T-cell (primary cell): Measurements from ENCODE around the gene UBE2K. TPM values are rescaled to one million over a fixed set of nuclear protein-coding genes. Genes with fewer than 3 reads are reported as not detected.
"Not testable (repeated sequence)": the region's sequence is repeated elsewhere in the genome, so short reads cannot be mapped to it uniquely, and the experiment has no call there.

ENCODE experiments used
- ATAC-seq, 4 experiments: fragments of 200-7000 bp in 3 of 4; fragments of 150-1000 bp in 1 of 4; cut with Tn5 transposase; replicated peaks in 1 of 4; 1 replicate in 3 of 4; 2 replicates in 1 of 4; pipeline ENCODE4 v1.10.0; 2021; ENCODE audit warnings: moderate library complexity in 3 of 4, mild to moderate bottlenecking in 2 of 4, moderate number of reproducible peaks in 1 of 4
- CTCF ChIA-PET, 2 donors: fragments of 300-600 bp; sonication (Branson Sonifier 250); formaldehyde crosslinking; loops; one replicate each; lab custom pipeline; 2022; ENCODE audit warnings: antibody characterized with exemption in 2 of 2; lab: Charles Lee
- POLR2A ChIA-PET, 2 donors: fragments of 300-600 bp; sonication (Branson Sonifier 250); formaldehyde crosslinking; loops; one replicate each; lab custom pipeline; 2022; ENCODE audit warnings: antibody characterized with exemption in 2 of 2; lab: Charles Lee
- DNase-seq, 35 experiments: peaks; one replicate each; pipeline versions ENCODE4 v3.0.0 to v3.0.0-alpha.2; 2013 to 2023
- H3K27ac ChIP-seq: one replicate; pipeline ENCODE4 v1.5.1; 2013; ENCODE audit warnings: low read length
- H3K27me3 ChIP-seq, 2 experiments: replicated peaks in 1 of 2; 1 replicate in 1 of 2; 2 replicates in 1 of 2; pipeline versions ENCODE4 v1.6.1 to v1.7.0; 2013; ENCODE audit warnings: low read length in 1 of 2, mixed read lengths in 1 of 2; ENCODE audit not compliant: control insufficient read depth in 2 of 2, insufficient read depth in 2 of 2; ENCODE audit errors: extremely low read depth in 1 of 2
- H3K36me3 ChIP-seq, 2 donors: 1 replicate in 1 of 2; 2 replicates in 1 of 2; pipeline versions ENCODE4 v1.6.1 to v1.7.0; 2013; ENCODE audit warnings: low read length in 1 of 2; ENCODE audit not compliant: control insufficient read depth in 2 of 2, insufficient read depth in 1 of 2; ENCODE audit errors: extremely low read depth in 1 of 2
- H3K4me1 ChIP-seq, 2 experiments: 1 replicate in 1 of 2; 2 replicates in 1 of 2; pipeline versions ENCODE4 v1.6.1 to v1.7.0; 2013; ENCODE audit warnings: low read length in 2 of 2, mixed read lengths in 1 of 2; ENCODE audit not compliant: insufficient read depth in 2 of 2, control insufficient read depth in 1 of 2; ENCODE audit errors: extremely low read depth in 1 of 2
- H3K4me3 ChIP-seq, 2 donors: 1 replicate in 1 of 2; 2 replicates in 1 of 2; pipeline versions ENCODE4 v1.5.1 to v1.7.0; 2013; ENCODE audit warnings: mild to moderate bottlenecking in 2 of 2, low read length in 1 of 2, moderate library complexity in 1 of 2; ENCODE audit not compliant: control insufficient read depth in 1 of 2; ENCODE audit errors: extremely low read depth in 1 of 2
- H3K9me3 ChIP-seq: 2 replicates; pipeline ENCODE4 v1.7.0; 2013
- H3K27ac Mint-ChIP-seq, 2 donors: one replicate each; pipeline ENCODE4 v1.8.0; 2020 to 2021; ENCODE audit warnings: mild to moderate bottlenecking in 2 of 2, mixed read lengths in 2 of 2
- H3K27me3 Mint-ChIP-seq, 2 donors: one replicate each; pipeline ENCODE4 v1.8.0; 2021 to 2022; ENCODE audit warnings: mixed read lengths in 2 of 2
- H3K36me3 Mint-ChIP-seq: one replicate; pipeline ENCODE4 v1.8.0; 2021; ENCODE audit warnings: mixed read lengths
- H3K4me1 Mint-ChIP-seq, 3 donors: one replicate each; pipeline ENCODE4 v1.8.0; 2020 to 2022; ENCODE audit warnings: mixed read lengths in 3 of 3, mild to moderate bottlenecking in 1 of 3
- H3K4me3 Mint-ChIP-seq, 3 donors: one replicate each; pipeline ENCODE4 v1.8.0; 2020 to 2022; ENCODE audit warnings: mild to moderate bottlenecking in 3 of 3, mixed read lengths in 3 of 3, moderate library complexity in 3 of 3
- H3K9me3 Mint-ChIP-seq, 3 donors: one replicate each; pipeline ENCODE4 v1.8.0; 2020 to 2022; ENCODE audit warnings: mixed read lengths in 3 of 3
- WGBS: methylation state at CpG from one replicate; pipeline ENCODE4 v1.1.5; 2013; ENCODE audit warnings: missing lambda C conversion rate; ENCODE audit not compliant: insufficient coverage; 5-methylcytosine and 5-hydroxymethylcytosine counted together
- total RNA-seq, 35 experiments: library from RNA in 6 of 35; stranded (reverse) in 6 of 35; fragments of 120-200 nt in 1 of 35; gene quantifications; one replicate each; pipeline versions ENCODE4 v1.2.1 to v1.2.4 and lab custom pipeline; 2013 to 2026

The UBE2K gene
- total RNA-seq, 5 donors from 2014 or later (not counting 1 experiment from before 2014, with no cell fraction given) = 32.5 to 46.9 (median 44.0) TPM

DNA sequence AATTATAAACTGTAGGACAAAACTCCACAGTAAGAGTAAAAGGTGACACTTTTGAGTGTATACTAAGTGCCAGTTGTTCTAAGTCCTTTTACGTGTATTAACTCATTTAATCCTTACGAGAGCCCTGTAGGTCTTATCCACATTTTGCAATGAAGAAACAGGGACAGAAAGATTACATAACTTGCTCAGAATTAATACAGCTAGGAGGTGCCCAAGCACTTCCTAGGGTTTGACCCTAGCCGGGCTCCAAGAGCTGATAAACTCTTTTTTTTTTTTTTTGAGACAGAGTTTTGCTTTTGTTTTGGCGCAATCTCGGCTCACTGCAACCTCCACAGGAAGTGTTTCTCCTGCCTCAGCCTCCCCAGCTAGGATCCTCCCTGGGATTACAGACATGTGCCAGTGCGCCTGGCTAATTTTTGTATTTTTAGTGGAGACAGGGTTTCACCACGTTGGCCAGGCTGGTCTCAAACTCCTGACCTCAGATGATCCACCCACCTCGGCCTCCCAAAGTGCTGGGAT, 110.4 kb downstream of the UBE2K start:
- Mint-ChIP-seq H3K4me3 (no peak overlapping the region), H3K36me3 (no peaks in the 10 kb centered on the region), H3K9me3 (no peaks in the 10 kb centered on the region), H3K27ac (no peak overlapping the region), H3K27me3 (peaks cover 0 to 1% of the 10 kb centered on the region in 2 donors), H3K4me1 (peaks cover 0 to 9% (median 0%) of the 10 kb centered on the region in 3 donors)
- no peaks in the 10 kb centered on the region for H3K9me3 ChIP-seq
- CTCF ChIA-PET = interaction anchor here in 1 of 2 donors (0.6 kb wide), 1 partner anchor 573 kb away, joined by 3 read pairs; no protein-coding TSS in a partner anchor
- no peak overlapping the region for H3K27ac ChIP-seq
- DNase-seq = no peak
- POLR2A ChIA-PET = interaction anchor here in 1 of 2 donors (0.5 kb wide), 1 partner anchor 141 kb away, joined by 8 read pairs; no protein-coding TSS in a partner anchor
- no peak for ATAC-seq
- H3K27me3 ChIP-seq = peaks cover 0 to 3% of the 10 kb centered on the region in 2 experiments
- H3K4me3 ChIP-seq = no peak overlapping the region
- H3K36me3 ChIP-seq = no peaks in the 10 kb centered on the region
- no peaks in the 10 kb centered on the region for H3K4me1 ChIP-seq
- 70% methylated on average over 2 of the region's 8 CpGs for WGBS

DNA sequence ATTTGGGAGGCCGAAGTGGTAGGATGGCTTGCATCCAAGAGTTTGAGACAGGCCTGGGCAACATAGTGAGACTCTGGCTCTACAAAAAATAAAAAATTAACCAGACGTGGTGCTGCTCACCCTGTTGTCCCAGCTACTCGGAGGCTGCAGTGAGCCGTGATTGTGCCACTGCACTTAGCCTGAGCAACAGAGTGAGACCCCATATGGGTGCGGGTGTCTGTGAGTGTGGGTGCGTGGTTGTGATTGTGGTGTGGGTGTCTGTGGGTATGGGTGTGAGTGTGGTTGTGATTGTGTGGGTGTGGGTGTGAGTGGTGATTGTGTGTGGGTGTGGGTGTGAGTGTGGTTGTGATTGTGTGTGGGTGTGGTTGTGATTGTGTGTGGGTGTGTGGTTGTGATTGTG, 114.6 kb downstream of the UBE2K start:
- H3K9me3 ChIP-seq = no peaks in the 10 kb centered on the region
- H3K4me1 Mint-ChIP-seq = peaks cover 0 to 9% (median 0%) of the 10 kb centered on the region in 3 donors
- ChIA-PET POLR2A (no interaction called here), CTCF (no interaction called here)
- H3K27me3 Mint-ChIP-seq = no peaks in the 10 kb centered on the region
- H3K27ac ChIP-seq = no peak overlapping the region
- H3K36me3 Mint-ChIP-seq = no peaks in the 10 kb centered on the region
- 87% methylated on average over 6 of the region's 6 CpGs for WGBS
- no peak overlapping the region for H3K4me3 Mint-ChIP-seq
- ATAC-seq = peak in 1 of 4 experiments; percentile 26
- no peaks in the 10 kb centered on the region for H3K9me3 Mint-ChIP-seq
- no peaks in the 10 kb centered on the region for H3K4me1 ChIP-seq
- no peaks in the 10 kb centered on the region for H3K36me3 ChIP-seq
- DNase-seq = peak in 14 of 35 experiments; percentile 3 to 28 (median 14)
- peak overlapping the region; percentile 19 to 62 for H3K27ac Mint-ChIP-seq
- H3K27me3 ChIP-seq = no peaks in the 10 kb centered on the region
- no peak overlapping the region for H3K4me3 ChIP-seq

DNA sequence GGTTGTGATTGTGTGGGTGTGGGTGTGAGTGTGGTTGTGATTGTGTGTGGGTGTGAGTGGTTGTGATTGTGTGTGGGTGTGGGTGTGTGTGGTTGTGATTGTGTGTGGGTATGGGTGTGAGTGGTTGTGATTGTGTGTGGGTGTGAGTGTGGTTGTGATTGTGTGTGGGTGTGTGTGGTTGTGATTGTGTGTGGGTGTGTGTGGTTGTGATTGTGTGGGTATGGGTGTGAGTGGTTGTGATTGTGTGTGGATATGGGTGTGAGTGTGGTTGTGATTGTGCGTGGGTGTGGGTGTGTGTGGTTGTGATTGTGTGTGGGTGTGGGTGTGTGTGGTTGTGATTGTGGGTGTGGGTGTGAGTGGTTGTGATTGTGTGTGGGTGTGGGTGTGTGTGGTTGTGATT, 115.1 kb downstream of the UBE2K start:
- H3K9me3 Mint-ChIP-seq, H3K4me1 Mint-ChIP-seq, H3K27ac ChIP-seq, CTCF ChIA-PET, H3K4me3 ChIP-seq, H3K27ac Mint-ChIP-seq, POLR2A ChIA-PET, H3K27me3 ChIP-seq, DNase-seq, H3K36me3 ChIP-seq, H3K9me3 ChIP-seq, H3K36me3 Mint-ChIP-seq, H3K4me1 ChIP-seq, ATAC-seq, H3K4me3 Mint-ChIP-seq, H3K27me3 Mint-ChIP-seq: not testable (repeated sequence)
- WGBS = no CpG with 5 or more reads among the region's 1 CpG

DNA sequence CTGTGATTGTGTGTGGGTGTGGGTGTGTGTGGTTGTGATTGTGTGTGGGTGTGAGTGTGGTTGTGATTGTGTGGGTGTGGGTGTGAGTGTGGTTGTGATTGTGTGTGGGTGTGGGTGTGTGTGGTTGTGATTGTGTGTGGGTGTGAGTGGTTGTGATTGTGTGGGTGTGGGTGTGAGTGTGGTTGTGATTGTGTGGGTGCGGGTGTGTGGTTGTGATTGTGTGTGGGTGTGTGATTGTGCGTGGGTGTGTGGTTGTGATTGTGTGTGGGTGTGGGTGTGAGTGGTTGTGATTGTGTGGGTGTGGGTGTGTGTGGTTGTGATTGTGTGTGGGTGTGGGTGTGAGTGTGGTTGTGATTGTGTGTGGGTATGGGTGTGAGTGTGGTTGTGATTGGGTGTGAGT, 115.8 kb downstream of the UBE2K start:
- H3K27ac ChIP-seq, H3K4me3 ChIP-seq, H3K27me3 Mint-ChIP-seq, H3K36me3 Mint-ChIP-seq, POLR2A ChIA-PET, H3K9me3 Mint-ChIP-seq, CTCF ChIA-PET, H3K4me1 Mint-ChIP-seq, ATAC-seq, H3K27ac Mint-ChIP-seq, H3K27me3 ChIP-seq, H3K9me3 ChIP-seq, H3K36me3 ChIP-seq, H3K4me3 Mint-ChIP-seq, H3K4me1 ChIP-seq: not testable (repeated sequence)
- WGBS = 0% methylated on average over 1 of the region's 2 CpGs
- peak in 1 of 35 experiments; percentile 7 for DNase-seq

DNA sequence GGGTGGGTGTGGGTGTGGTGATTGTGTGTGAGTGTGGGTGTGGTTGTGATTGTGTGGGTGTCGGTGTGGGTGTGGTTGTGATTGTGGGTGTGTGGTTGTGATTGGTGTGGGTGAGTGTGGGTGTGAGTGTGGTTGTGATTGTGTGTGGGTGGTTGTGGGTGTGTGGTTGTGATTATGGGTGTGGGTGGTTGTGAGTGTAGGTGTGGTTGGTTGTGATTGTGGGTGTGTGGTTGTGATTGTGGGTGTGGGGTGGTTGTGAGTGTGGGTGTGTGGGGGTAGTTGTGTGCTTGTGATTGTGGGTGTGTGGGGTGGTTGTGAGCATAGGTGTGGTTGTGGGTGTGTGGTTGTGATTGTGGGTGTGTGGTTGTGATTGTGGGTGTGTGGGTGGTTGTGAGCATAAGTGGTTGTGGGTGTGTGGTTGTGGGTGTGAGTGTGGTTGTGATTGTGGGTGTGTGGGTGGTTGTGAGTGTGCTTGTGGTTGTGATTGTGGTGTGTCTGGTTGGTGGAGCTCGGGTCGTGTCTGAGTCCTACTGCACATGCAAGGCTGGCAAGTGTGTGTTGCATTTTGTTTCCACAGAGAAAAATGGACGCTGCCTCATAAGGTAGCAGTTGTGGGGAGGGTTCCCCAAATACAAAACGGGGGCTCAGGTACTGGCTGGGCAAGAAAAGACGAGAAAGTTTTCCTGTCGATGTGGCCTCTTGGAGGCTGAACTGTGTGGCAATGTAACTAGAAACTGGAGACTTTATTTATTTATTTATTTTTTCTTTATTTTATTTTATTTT, 116.7 kb downstream of the UBE2K start:
- no peaks in the 10 kb centered on the region for H3K4me1 ChIP-seq
- Mint-ChIP-seq H3K27me3 (no peaks in the 10 kb centered on the region), H3K4me3 (no peak overlapping the region), H3K27ac (peak overlapping the region in 1 of 2 donors; percentile 64), H3K4me1 (peaks cover 0 to 9% (median 0%) of the 10 kb centered on the region in 3 donors), H3K36me3 (no peaks in the 10 kb centered on the region), H3K9me3 (no peaks in the 10 kb centered on the region)
- 37% methylated on average over 4 of the region's 7 CpGs for WGBS
- peak in 13 of 35 experiments; percentile 1 to 42 (median 7) for DNase-seq
- H3K9me3 ChIP-seq = no peaks in the 10 kb centered on the region
- H3K27me3 ChIP-seq = no peaks in the 10 kb centered on the region
- no peak overlapping the region for H3K27ac ChIP-seq
- CTCF ChIA-PET = no interaction called here
- POLR2A ChIA-PET = no interaction called here
- H3K36me3 ChIP-seq = no peaks in the 10 kb centered on the region
- H3K4me3 ChIP-seq = no peak overlapping the region
- ATAC-seq = peak in 1 of 4 experiments; percentile 20

DNA sequence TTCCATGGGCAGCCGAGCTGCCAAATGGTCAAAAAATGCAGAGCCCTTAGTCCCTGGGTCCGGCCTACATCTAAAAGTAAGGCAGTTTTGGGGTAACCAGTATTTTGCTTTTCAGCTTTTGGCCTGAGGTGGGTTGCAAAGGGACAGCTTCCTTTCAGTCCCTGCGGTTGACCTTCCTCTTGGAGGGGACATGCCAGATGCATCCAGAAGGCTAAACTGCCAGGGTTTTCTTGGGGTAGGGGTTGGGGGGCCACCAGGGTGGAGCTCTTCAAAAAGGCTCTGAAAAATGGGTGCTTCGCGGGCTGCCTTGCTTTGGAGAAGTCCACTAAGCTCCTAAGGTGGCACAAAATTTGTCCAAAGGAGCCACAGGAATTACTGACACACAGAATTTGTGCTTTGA, 120.7 kb downstream of the UBE2K start:
- DNase-seq (no peak), ATAC-seq (no peak)
- Histone ChIP-seq H3K36me3 (peaks cover 0 to 4% of the 10 kb centered on the region in 2 donors), H3K27ac (no peak overlapping the region), H3K27me3 (no peaks in the 10 kb centered on the region), H3K9me3 (no peaks in the 10 kb centered on the region), H3K4me1 (no peaks in the 10 kb centered on the region), H3K4me3 (no peak overlapping the region)
- WGBS = 100% methylated on average over 5 of the region's 5 CpGs
- Mint-ChIP-seq H3K9me3 (no peaks in the 10 kb centered on the region), H3K27ac (no peak overlapping the region), H3K36me3 (peaks cover 13% of the 10 kb centered on the region), H3K27me3 (no peaks in the 10 kb centered on the region), H3K4me1 (no peaks in the 10 kb centered on the region), H3K4me3 (no peak overlapping the region)
- CTCF ChIA-PET = no interaction called here
- POLR2A ChIA-PET = interaction anchor here (0.6 to 1.2 kb wide), 2 partner anchors 365 to 370 kb away, joined by 3 read pairs; no protein-coding TSS in a partner anchor
